ENCODE measurements around the gene RFTN2. TPM values are rescaled to one million over a fixed set of nuclear protein-coding genes. Genes with fewer than 3 reads are reported as not detected.

Gene RFTN2
- total RNA-seq, 2 experiments from 2014 or later, result not detected

- Histone ChIP-seq H3K79me2 (ENCODE audit: insufficient read depth, low read depth, low read length) (no peaks in the 10 kb centered on the region), H3K27ac (ENCODE audit: low read depth, low read length, poor library complexity, severe bottlenecking) (no peak overlapping the region), H3K4me3 (ENCODE audit: low read depth, low read length, poor library complexity, severe bottlenecking) (no peak overlapping the region), H3K4me1 (ENCODE audit: insufficient read depth, low read length, poor library complexity, severe bottlenecking) (no peaks in the 10 kb centered on the region), H3K4me2 (ENCODE audit: low read length) (no peak overlapping the region), H3K36me3 (ENCODE audit: insufficient read depth, low read length) (peaks cover 12% of the 10 kb centered on the region), H3K9me2 (ENCODE audit: insufficient read depth, low read length) (no peaks in the 10 kb centered on the region), H3K9me3 (ENCODE audit: low read length) (peaks cover 13% of the 10 kb centered on the region), H4K20me1 (ENCODE audit: insufficient read depth, low read length) (no peaks in the 10 kb centered on the region), H2AFZ (ENCODE audit: low read length) (no peak overlapping the region)
- intact Hi-C loops (cut with micrococcal nuclease; ENCODE audit: unreplicated experiment), result no loop called here
- TF ChIP-seq EZH2phosphoT487 (IDR thresholded peaks at IDR 0.05; ENCODE audit: borderline replicate concordance, low read depth, low read length), result no peak
- TF ChIP-seq CTCF (conservative IDR thresholded peaks at IDR 0.05; ENCODE audit: low read length), result no peak
- DNase-seq (ENCODE audit: low spot score), result no peak
- BruUV-seq (replicated peaks), result no TSS peak
- ChIA-PET POLR2A (interaction anchor here (0.6 kb wide), 3 partner anchors 117 to 526 kb away, joined by 3 to 4 read pairs (median 4); no protein-coding TSS in a partner anchor), CTCF (ENCODE audit: unreplicated experiment) (no interaction called here)
These were observed 101.8 kb downstream of the RFTN2 start for GRCh38 chr2:197573608-197574007.

- H3K36me3 ChIP-seq (ENCODE audit: insufficient read depth, low read length), result peaks cover 27% of the 10 kb centered on the region
- TF ChIP-seq EZH2phosphoT487 (IDR thresholded peaks at IDR 0.05; ENCODE audit: borderline replicate concordance, low read depth, low read length) (no peak), CTCF (conservative IDR thresholded peaks at IDR 0.05; ENCODE audit: low read length) (no peak)
- H3K4me3 ChIP-seq (ENCODE audit: low read depth, low read length, poor library complexity, severe bottlenecking), result no peak overlapping the region
- H3K9me2 ChIP-seq (ENCODE audit: insufficient read depth, low read length), result no peaks in the 10 kb centered on the region
- peaks cover 13% of the 10 kb centered on the region for H3K9me3 ChIP-seq (ENCODE audit: low read length)
- BruUV-seq (replicated peaks), result no TSS peak
- H3K4me1 ChIP-seq (ENCODE audit: insufficient read depth, low read length, poor library complexity, severe bottlenecking), result no peaks in the 10 kb centered on the region
- H4K20me1 ChIP-seq (ENCODE audit: insufficient read depth, low read length), result no peaks in the 10 kb centered on the region
- no peak overlapping the region for H3K27ac ChIP-seq (ENCODE audit: low read depth, low read length, poor library complexity, severe bottlenecking)
- intact Hi-C loops (cut with micrococcal nuclease; ENCODE audit: unreplicated experiment), result no loop called here
- ChIA-PET CTCF (ENCODE audit: unreplicated experiment) (no interaction called here), POLR2A (interaction anchor here (0.7 kb wide), 1 partner anchor 16 kb away, joined by 3 read pairs; no protein-coding TSS in a partner anchor)
- no peak overlapping the region for H3K4me2 ChIP-seq (ENCODE audit: low read length)
- H3K79me2 ChIP-seq (ENCODE audit: insufficient read depth, low read depth, low read length), result no peaks in the 10 kb centered on the region
- no peak overlapping the region for H2AFZ ChIP-seq (ENCODE audit: low read length)
- DNase-seq (ENCODE audit: low spot score), result no peak
These were observed 103.6 kb downstream of the RFTN2 start for GRCh38 chr2:197571627-197572271.

GRCh38 chr2:197560146-197560665 is 115.2 kb downstream of the RFTN2 start:
- Histone ChIP-seq H3K79me2 (ENCODE audit: insufficient read depth, low read depth, low read length) (no peaks in the 10 kb centered on the region), H3K9me3 (ENCODE audit: low read length) (no peaks in the 10 kb centered on the region), H3K9me2 (ENCODE audit: insufficient read depth, low read length) (no peaks in the 10 kb centered on the region), H3K36me3 (ENCODE audit: insufficient read depth, low read length) (peaks cover 33% of the 10 kb centered on the region), H2AFZ (ENCODE audit: low read length) (no peak overlapping the region), H3K27ac (ENCODE audit: low read depth, low read length, poor library complexity, severe bottlenecking) (no peak overlapping the region), H4K20me1 (ENCODE audit: insufficient read depth, low read length) (no peaks in the 10 kb centered on the region), H3K4me2 (ENCODE audit: low read length) (no peak overlapping the region), H3K4me1 (ENCODE audit: insufficient read depth, low read length, poor library complexity, severe bottlenecking) (no peaks in the 10 kb centered on the region), H3K4me3 (ENCODE audit: low read depth, low read length, poor library complexity, severe bottlenecking) (no peak overlapping the region)
- intact Hi-C loops (cut with micrococcal nuclease; ENCODE audit: unreplicated experiment), result no loop called here
- CTCF ChIA-PET (ENCODE audit: unreplicated experiment), result no interaction called here
- POLR2A ChIA-PET, result interaction anchor here (0.7 to 1.0 kb wide), 2 partner anchors 16 to 826 kb away, joined by 3 to 5 read pairs; no protein-coding TSS in a partner anchor
- BruUV-seq (replicated peaks), result no TSS peak
- no peak for DNase-seq (ENCODE audit: low spot score)
- no peak for TF ChIP-seq CTCF (conservative IDR thresholded peaks at IDR 0.05; ENCODE audit: low read length)
- TF ChIP-seq EZH2phosphoT487 (IDR thresholded peaks at IDR 0.05; ENCODE audit: borderline replicate concordance, low read depth, low read length), result no peak
